Neural progenitor cell (in vitro differentiated cells): ENCODE results near the gene GRID1. TPM values are rescaled to one million over a fixed set of nuclear protein-coding genes. Genes with fewer than 3 reads are reported as not detected.

ENCODE experiments used
- DNase-seq: peaks from one replicate; pipeline ENCODE4 v3.0.0-alpha.2; 2016; ENCODE audit warnings: low spot score
- H2AFZ ChIP-seq: fragments of 200-600 bp; sonication (generic); replicated peaks from 2 replicates; pipeline ENCODE4 v1.6.1; 2016; ENCODE audit warnings: antibody characterized with exemption
- H3F3A ChIP-seq: fragments of 200-600 bp; sonication (generic); 2 replicates; pipeline ENCODE4 v1.6.1; 2016; ENCODE audit warnings: antibody characterized with exemption, low read depth
- H3K27ac ChIP-seq: fragments of 200-600 bp; sonication (generic); 2 replicates; pipeline ENCODE4 v1.5.1; 2016; ENCODE audit warnings: mild to moderate bottlenecking
- H3K27me3 ChIP-seq: fragments of 200-600 bp; sonication (generic); 2 replicates; pipeline ENCODE4 v1.6.1; 2016; ENCODE audit warnings: mild to moderate bottlenecking, moderate library complexity
- H3K36me3 ChIP-seq: fragments of 200-600 bp; sonication (generic); 2 replicates; pipeline ENCODE4 v1.5.1; 2016
- H3K4me1 ChIP-seq: fragments of 200-600 bp; sonication (generic); 2 replicates; pipeline ENCODE4 v1.6.1; 2016; ENCODE audit warnings: mixed run types
- H3K4me2 ChIP-seq: fragments of 200-600 bp; sonication (generic); 2 replicates; pipeline ENCODE4 v1.6.1; 2016
- H3K4me3 ChIP-seq: fragments of 200-600 bp; sonication (generic); 2 replicates; pipeline ENCODE4 v1.5.1; 2016
- H3K79me2 ChIP-seq: fragments of 200-600 bp; sonication (generic); 2 replicates; pipeline ENCODE4 v1.6.1; 2016; ENCODE audit warnings: low read depth
- H3K9ac ChIP-seq: fragments of 200-600 bp; sonication (generic); 2 replicates; pipeline ENCODE4 v1.6.1; 2016
- H3K9me3 ChIP-seq: fragments of 200-600 bp; sonication (generic); 2 replicates; pipeline ENCODE4 v1.5.1; 2016; ENCODE audit warnings: low read depth
- H4K20me1 ChIP-seq: fragments of 200-600 bp; sonication (generic); 2 replicates; pipeline ENCODE4 v1.6.1; 2016; ENCODE audit warnings: low read depth
- H3K27ac Mint-ChIP-seq: 3 replicates; pipeline ENCODE4 v1.8.0; 2021; ENCODE audit warnings: mixed read lengths
- H3K27me3 Mint-ChIP-seq: 2 replicates; pipeline ENCODE4 v1.8.0; 2022; ENCODE audit warnings: low read depth, mild to moderate bottlenecking, inconsistent platforms, moderate library complexity, mixed read lengths; ENCODE audit not compliant: insufficient read depth
- H3K36me3 Mint-ChIP-seq: 3 replicates; pipeline ENCODE4 v1.8.0; 2021; ENCODE audit warnings: mixed read lengths
- H3K4me1 Mint-ChIP-seq: 3 replicates; pipeline ENCODE4 v1.8.0; 2021; ENCODE audit warnings: mixed read lengths
- H3K4me3 Mint-ChIP-seq: 3 replicates; pipeline ENCODE4 v1.8.0; 2021; ENCODE audit warnings: mild to moderate bottlenecking, moderate library complexity, mixed read lengths
- H3K9me3 Mint-ChIP-seq: 3 replicates; pipeline ENCODE4 v1.8.0; 2020; ENCODE audit warnings: mixed read lengths
- CTCF ChIP-seq: fragments of 200-600 bp; sonication (generic); IDR thresholded peaks from 2 replicates; pipeline ENCODE4 v1.5.1; 2017; ENCODE audit warnings: antibody characterized with exemption, mild to moderate bottlenecking
- EZH2 ChIP-seq: fragments of 200-600 bp; sonication (generic); IDR thresholded peaks from 2 replicates; pipeline ENCODE4 v1.6.1; 2017; ENCODE audit warnings: antibody characterized with exemption, mild to moderate bottlenecking, moderate library complexity
- EZH2phosphoT487 ChIP-seq: fragments of 200-600 bp; sonication (generic); IDR thresholded peaks from 2 replicates; pipeline ENCODE4 v1.6.1; 2017; ENCODE audit warnings: antibody characterized with exemption
- total RNA-seq: library from RNA; depleted of rRNA; stranded (reverse); fragments of >200 nt; gene quantifications from 2 replicates; pipeline ENCODE4 v1.2.3, GENCODE V29; 2015; ENCODE audit warnings: low replicate concordance

The GRID1 gene
- total RNA-seq, 1 donor from 2014 or later = not detected

GRCh38 chr10:85647741-85648140 lies 718.9 kb downstream of the GRID1 start:
- no peak overlapping the region for H2AFZ ChIP-seq
- H3K4me2 ChIP-seq = no peak overlapping the region
- no peaks in the 10 kb centered on the region for H3K36me3 ChIP-seq
- no peaks in the 10 kb centered on the region for H3K79me2 ChIP-seq
- H3K9ac ChIP-seq = no peak overlapping the region
- no peaks in the 10 kb centered on the region for H3K4me1 ChIP-seq
- DNase-seq = no peak
- no peak overlapping the region for H3K4me3 ChIP-seq
- H3K9me3 ChIP-seq = no peaks in the 10 kb centered on the region
- peaks cover 2% of the 10 kb centered on the region for H3K9me3 Mint-ChIP-seq
- H3K27me3 Mint-ChIP-seq = peaks cover 6% of the 10 kb centered on the region
- H3K27ac ChIP-seq = no peak overlapping the region
- H3K27me3 ChIP-seq = no peaks in the 10 kb centered on the region
- H3K4me1 Mint-ChIP-seq = peaks cover 18% of the 10 kb centered on the region
- H3K27ac Mint-ChIP-seq = peak overlapping the region; percentile 59
- no peaks in the 10 kb centered on the region for H3K36me3 Mint-ChIP-seq
- TF ChIP-seq EZH2 = no peak
- TF ChIP-seq CTCF = no peak
- TF ChIP-seq EZH2phosphoT487 = no peak
- H3K4me3 Mint-ChIP-seq = no peak overlapping the region
- H4K20me1 ChIP-seq = no peaks in the 10 kb centered on the region
- H3F3A ChIP-seq = no peaks in the 10 kb centered on the region

GRCh38 chr10:85645926-85646711 lies 720.5 kb downstream of the GRID1 start:
- H3K9me3 ChIP-seq = no peaks in the 10 kb centered on the region
- H3K4me3 ChIP-seq = no peak overlapping the region
- no peak overlapping the region for H3K4me2 ChIP-seq
- H3K79me2 ChIP-seq = no peaks in the 10 kb centered on the region
- no peak overlapping the region for H3K9ac ChIP-seq
- H3K9me3 Mint-ChIP-seq = peaks cover 2% of the 10 kb centered on the region
- H3K4me3 Mint-ChIP-seq = no peak overlapping the region
- H3K4me1 Mint-ChIP-seq = peaks cover 15% of the 10 kb centered on the region
- H2AFZ ChIP-seq = no peak overlapping the region
- H4K20me1 ChIP-seq = no peaks in the 10 kb centered on the region
- no peaks in the 10 kb centered on the region for H3K36me3 Mint-ChIP-seq
- H3K27ac Mint-ChIP-seq = no peak overlapping the region
- H3K27me3 Mint-ChIP-seq = peaks cover 6% of the 10 kb centered on the region
- no peaks in the 10 kb centered on the region for H3K36me3 ChIP-seq
- H3K27me3 ChIP-seq = no peaks in the 10 kb centered on the region
- no peak overlapping the region for H3K27ac ChIP-seq
- no peaks in the 10 kb centered on the region for H3K4me1 ChIP-seq
- DNase-seq = no peak
- TF ChIP-seq EZH2phosphoT487 = no peak
- TF ChIP-seq EZH2 = no peak
- H3F3A ChIP-seq = no peaks in the 10 kb centered on the region

GRCh38 chr10:85645053-85645452 lies 721.5 kb downstream of the GRID1 start:
- Histone ChIP-seq H3K27ac (no peak overlapping the region), H3K4me3 (no peak overlapping the region), H3K79me2 (no peaks in the 10 kb centered on the region), H3K27me3 (no peaks in the 10 kb centered on the region), H2AFZ (no peak overlapping the region), H3K36me3 (no peaks in the 10 kb centered on the region), H4K20me1 (no peaks in the 10 kb centered on the region), H3K9ac (no peak overlapping the region), H3K4me1 (no peaks in the 10 kb centered on the region), H3K4me2 (no peak overlapping the region), H3K9me3 (no peaks in the 10 kb centered on the region), H3F3A (no peaks in the 10 kb centered on the region)
- DNase-seq = no peak
- Mint-ChIP-seq H3K27ac (no peak overlapping the region), H3K4me3 (no peak overlapping the region), H3K9me3 (peaks cover 2% of the 10 kb centered on the region), H3K36me3 (no peaks in the 10 kb centered on the region), H3K4me1 (peaks cover 15% of the 10 kb centered on the region), H3K27me3 (peaks cover 6% of the 10 kb centered on the region)
- TF ChIP-seq EZH2phosphoT487 (no peak), EZH2 (no peak), CTCF (no peak)

- no peaks in the 10 kb centered on the region for H3K36me3 Mint-ChIP-seq
- H3K4me3 Mint-ChIP-seq = no peak overlapping the region
- H3K9ac ChIP-seq = no peak overlapping the region
- no peak overlapping the region for H3K4me3 ChIP-seq
- no peak overlapping the region for H3K27ac Mint-ChIP-seq
- H3K9me3 Mint-ChIP-seq = peaks cover 2% of the 10 kb centered on the region
- no peak overlapping the region for H2AFZ ChIP-seq
- TF ChIP-seq EZH2phosphoT487 = no peak
- TF ChIP-seq EZH2 = no peak
- no peak for TF ChIP-seq CTCF
- H3K4me2 ChIP-seq = no peak overlapping the region
- H3K4me1 Mint-ChIP-seq = peaks cover 8% of the 10 kb centered on the region
- peaks cover 2% of the 10 kb centered on the region for H3K27me3 Mint-ChIP-seq
- H3K4me1 ChIP-seq = no peaks in the 10 kb centered on the region
- H3K79me2 ChIP-seq = no peaks in the 10 kb centered on the region
- no peaks in the 10 kb centered on the region for H4K20me1 ChIP-seq
- DNase-seq = no peak
- no peaks in the 10 kb centered on the region for H3F3A ChIP-seq
- H3K9me3 ChIP-seq = no peaks in the 10 kb centered on the region
- no peaks in the 10 kb centered on the region for H3K27me3 ChIP-seq
- H3K36me3 ChIP-seq = no peaks in the 10 kb centered on the region
- H3K27ac ChIP-seq = no peak overlapping the region
Measured at GRCh38 chr10:85643845-85644525, 722.6 kb downstream of the GRID1 start.
